OCI-LY3 (cell line): ENCODE data around the gene STK38L.
A peak's percentile ranks its signal among the peaks of the same experiment; 100 is the strongest.

Experiments
- H2AFZ ChIP-seq: fragments of 200-600, 300-600 bp; shearing (Covaris generic); 2 replicates; pipeline ENCODE4 v1.6.0; 2014; ENCODE audit warnings: antibody characterized with exemption, low read depth, low read length
- H3K27ac ChIP-seq: fragments of 200-600, 300-600 bp; sonication (generic); 2 replicates; pipeline ENCODE4 v1.5.1; 2014; ENCODE audit warnings: mild to moderate bottlenecking, low read length, moderate library complexity, mixed read lengths
- H3K27me3 ChIP-seq: fragments of 200-600, 300-600 bp; sonication (generic); 2 replicates; pipeline ENCODE4 v1.6.1; 2014; ENCODE audit warnings: low read depth, low read length, mixed read lengths
- H3K36me3 ChIP-seq: fragments of 200-600, 300-600 bp; sonication (generic); replicated peaks from 2 replicates; pipeline ENCODE3; 2014; ENCODE audit warnings: low read depth, low read length, mixed read lengths
- H3K4me1 ChIP-seq: fragments of 300-600, 200-600 bp; sonication (generic); 2 replicates; pipeline ENCODE4 v1.6.1; 2014; ENCODE audit warnings: low read length, mixed read lengths
- H3K4me2 ChIP-seq: fragments of 200-600, 300-600 bp; sonication (generic); 2 replicates; pipeline ENCODE4 v1.6.1; 2014; ENCODE audit warnings: low read length, mixed read lengths
- H3K4me3 ChIP-seq: fragments of 300-600, 200-600 bp; sonication (generic); 2 replicates; pipeline ENCODE4 v1.5.1; 2014; ENCODE audit warnings: antibody characterized with exemption, mild to moderate bottlenecking, low read length, moderate library complexity
- H3K79me2 ChIP-seq: fragments of 300-600, 200-600 bp; shearing (Covaris generic); 2 replicates; pipeline ENCODE4 v1.6.1; 2014; ENCODE audit warnings: mild to moderate bottlenecking, low read length, mixed read lengths
- H3K9ac ChIP-seq: fragments of 300-600, 200-600 bp; shearing (Covaris generic); 2 replicates; pipeline ENCODE4 v1.6.0; 2014; ENCODE audit warnings: mild to moderate bottlenecking, low read length, moderate library complexity
- H3K9me3 ChIP-seq: fragments of 200-600, 300-600 bp; shearing (Covaris generic); 2 replicates; pipeline ENCODE4 v1.6.1; 2014; ENCODE audit warnings: low read length, mixed read lengths; ENCODE audit not compliant: insufficient read depth
- H4K20me1 ChIP-seq: fragments of 200-600, 300-600 bp; sonication (generic); 2 replicates; pipeline ENCODE4 v1.6.1; 2016; ENCODE audit warnings: low read length, mixed read lengths; ENCODE audit not compliant: insufficient read depth
- CTCF ChIP-seq: fragments of 200-600, 300-600 bp; sonication (generic); IDR thresholded peaks from 2 replicates; pipeline ENCODE4 v1.5.1; 2014; ENCODE audit warnings: antibody characterized with exemption, low read length, low read depth
- EZH2phosphoT487 ChIP-seq: fragments of 200-600 bp; shearing (Covaris generic); IDR thresholded peaks from 2 replicates; pipeline ENCODE4 v1.6.1; 2018; ENCODE audit warnings: antibody characterized with exemption, mixed run types, low read depth

Gene STK38L

DNA sequence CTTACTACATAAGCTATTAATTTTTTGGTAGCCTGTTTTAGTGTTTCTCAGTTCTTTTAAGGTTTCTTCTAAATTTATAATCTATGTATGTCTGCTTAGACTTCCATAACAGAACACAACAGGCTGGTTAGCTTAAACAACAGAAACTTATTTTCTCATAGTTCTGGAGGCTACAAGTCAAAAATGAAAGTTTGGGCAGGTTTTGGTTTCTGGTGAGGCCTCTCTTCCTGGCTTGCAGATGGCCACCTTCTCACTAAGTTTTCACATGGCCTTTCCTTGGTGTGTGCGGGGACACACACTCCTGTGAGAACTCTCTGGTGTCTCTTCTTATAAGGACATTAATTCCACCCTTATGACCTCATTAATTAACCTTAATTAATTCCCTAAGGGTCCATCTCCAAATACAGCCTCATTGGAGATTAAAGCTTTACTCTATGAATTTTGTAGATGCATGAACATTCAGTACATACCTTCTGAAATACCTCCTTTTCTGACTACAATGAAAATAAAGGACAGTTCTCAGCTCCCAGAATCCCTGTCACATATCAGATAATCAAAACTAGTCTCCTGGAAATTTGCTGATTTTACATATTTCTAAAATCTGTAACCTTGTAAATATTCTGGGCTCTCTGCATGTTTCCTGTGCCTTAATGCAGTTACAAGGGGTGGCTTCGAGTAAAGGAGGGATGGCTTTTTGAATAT lies 65.4 kb downstream of the STK38L start:
- Histone ChIP-seq H3K79me2 (peaks cover 36% of the 10 kb centered on the region), H3K9me3 (no peaks in the 10 kb centered on the region), H2AFZ (no peak overlapping the region)

GRCh38 chr12:27309995-27310315 lies 65.9 kb downstream of the STK38L start:
- peaks cover 41% of the 10 kb centered on the region for H3K4me1 ChIP-seq
- H3K79me2 ChIP-seq = peaks cover 34% of the 10 kb centered on the region
- TF ChIP-seq EZH2phosphoT487 = no peak
- no peak for TF ChIP-seq CTCF
- peak overlapping the region; percentile 20; the same call in 1 of the 2 replicates for H3K9ac ChIP-seq
- peak overlapping the region; percentile 8; the same call in 1 of the 2 replicates for H3K4me2 ChIP-seq
- H3K27ac ChIP-seq = peak overlapping the region; percentile 61
- H3K9me3 ChIP-seq = no peaks in the 10 kb centered on the region
- no peaks in the 10 kb centered on the region for H3K27me3 ChIP-seq
- no peak overlapping the region for H3K4me3 ChIP-seq
- H4K20me1 ChIP-seq = no peaks in the 10 kb centered on the region
- peaks cover 58% of the 10 kb centered on the region for H3K36me3 ChIP-seq
- no peak overlapping the region for H2AFZ ChIP-seq

More for the DNA sequence above, 65.4 kb downstream of the STK38L start:
- no peaks in the 10 kb centered on the region for H3K27me3 ChIP-seq
- TF ChIP-seq EZH2phosphoT487 (no peak), CTCF (no peak)
- peaks cover 45% of the 10 kb centered on the region for H3K4me1 ChIP-seq
- no peak overlapping the region for H3K4me3 ChIP-seq
- H3K9ac ChIP-seq = peak overlapping the region; percentile 20; the same call in 1 of the 2 replicates
- H3K4me2 ChIP-seq = peak overlapping the region; percentile 8; the same call in 1 of the 2 replicates
- H4K20me1 ChIP-seq = no peaks in the 10 kb centered on the region
- H3K36me3 ChIP-seq = peaks cover 53% of the 10 kb centered on the region
- peak overlapping the region; percentile 61 for H3K27ac ChIP-seq

GRCh38 chr12:27316947-27317346 lies 72.9 kb downstream of the STK38L start:
- H3K4me3 ChIP-seq = no peak overlapping the region
- H3K9me3 ChIP-seq = no peaks in the 10 kb centered on the region
- no peaks in the 10 kb centered on the region for H3K27me3 ChIP-seq
- H3K36me3 ChIP-seq = peaks cover 68% of the 10 kb centered on the region
- no peaks in the 10 kb centered on the region for H3K79me2 ChIP-seq
- no peak overlapping the region for H2AFZ ChIP-seq
- H3K9ac ChIP-seq = no peak overlapping the region
- no peaks in the 10 kb centered on the region for H3K4me1 ChIP-seq
- TF ChIP-seq EZH2phosphoT487 = no peak
- TF ChIP-seq CTCF = no peak
- no peak overlapping the region for H3K4me2 ChIP-seq
- no peaks in the 10 kb centered on the region; the same call in none of the 2 replicates for H4K20me1 ChIP-seq
- no peak overlapping the region for H3K27ac ChIP-seq

DNA sequence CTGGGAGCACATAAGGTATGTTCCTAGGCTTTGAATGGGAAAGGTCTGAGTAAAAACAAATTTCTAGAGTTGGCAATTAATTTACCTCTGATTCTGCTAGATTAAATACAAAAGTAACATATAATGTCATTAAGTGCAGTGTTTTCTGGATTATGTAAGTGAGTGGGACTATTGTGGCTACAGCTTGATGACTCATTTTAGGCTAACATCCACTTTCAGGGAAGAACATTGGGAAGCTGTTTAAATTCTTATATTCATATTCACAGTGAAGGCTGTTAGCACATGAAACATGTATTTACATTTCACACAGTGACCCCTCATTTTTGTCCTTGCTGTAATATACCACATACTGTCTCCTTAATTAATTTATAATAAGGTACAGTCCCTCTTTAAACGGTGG lies 75.3 kb downstream of the STK38L start:
- Histone ChIP-seq H3K4me1 (no peaks in the 10 kb centered on the region), H3K27ac (no peak overlapping the region), H3K36me3 (peaks cover 71% of the 10 kb centered on the region), H3K9ac (no peak overlapping the region), H2AFZ (no peak overlapping the region), H3K4me2 (no peak overlapping the region), H3K9me3 (no peaks in the 10 kb centered on the region), H3K4me3 (no peak overlapping the region), H4K20me1 (no peaks in the 10 kb centered on the region; the same call in none of the 2 replicates), H3K27me3 (no peaks in the 10 kb centered on the region), H3K79me2 (no peaks in the 10 kb centered on the region)
- TF ChIP-seq CTCF = no peak
- no peak for TF ChIP-seq EZH2phosphoT487
